ENCODE results near the gene CENPP. TPM values are rescaled to one million over a fixed set of nuclear protein-coding genes. Genes with fewer than 3 reads are reported as not detected.
A peak's percentile ranks its signal among the peaks of the same experiment; 100 is the strongest.

The CENPP gene
- total RNA-seq, 2 donors from 2014 or later, result 1.1 to 1.2 TPM

DNA sequence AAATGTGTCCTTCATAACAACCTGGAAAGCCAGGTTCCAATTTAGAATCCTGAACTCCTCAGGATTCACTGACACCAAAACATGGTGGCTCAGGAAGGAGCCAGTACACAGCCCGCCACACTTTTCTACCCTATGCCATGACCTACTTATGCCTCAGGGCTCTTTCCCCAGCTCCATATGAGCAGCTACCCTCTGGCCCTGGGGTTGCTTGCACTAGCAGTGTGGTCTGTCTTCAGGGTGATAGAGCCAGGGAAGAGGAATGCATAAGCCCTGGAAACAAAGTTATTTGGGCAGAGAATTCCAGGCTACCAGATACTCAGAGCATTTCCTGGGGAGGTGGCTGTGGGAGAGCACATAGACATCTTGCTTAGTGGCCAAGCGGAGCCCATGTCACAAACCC, 225.0 kb downstream of the CENPP start:
- Histone ChIP-seq H3K36me3 (no peaks in the 10 kb centered on the region), H3K4me1 (no peaks in the 10 kb centered on the region), H3K4me3 (no peak overlapping the region), H3K27me3 (no peaks in the 10 kb centered on the region), H3K27ac (no peak overlapping the region), H3K9me3 (no peaks in the 10 kb centered on the region)
- no peak for DNase-seq (ENCODE audit: low spot score)
- TF ChIP-seq, protein P1, sequence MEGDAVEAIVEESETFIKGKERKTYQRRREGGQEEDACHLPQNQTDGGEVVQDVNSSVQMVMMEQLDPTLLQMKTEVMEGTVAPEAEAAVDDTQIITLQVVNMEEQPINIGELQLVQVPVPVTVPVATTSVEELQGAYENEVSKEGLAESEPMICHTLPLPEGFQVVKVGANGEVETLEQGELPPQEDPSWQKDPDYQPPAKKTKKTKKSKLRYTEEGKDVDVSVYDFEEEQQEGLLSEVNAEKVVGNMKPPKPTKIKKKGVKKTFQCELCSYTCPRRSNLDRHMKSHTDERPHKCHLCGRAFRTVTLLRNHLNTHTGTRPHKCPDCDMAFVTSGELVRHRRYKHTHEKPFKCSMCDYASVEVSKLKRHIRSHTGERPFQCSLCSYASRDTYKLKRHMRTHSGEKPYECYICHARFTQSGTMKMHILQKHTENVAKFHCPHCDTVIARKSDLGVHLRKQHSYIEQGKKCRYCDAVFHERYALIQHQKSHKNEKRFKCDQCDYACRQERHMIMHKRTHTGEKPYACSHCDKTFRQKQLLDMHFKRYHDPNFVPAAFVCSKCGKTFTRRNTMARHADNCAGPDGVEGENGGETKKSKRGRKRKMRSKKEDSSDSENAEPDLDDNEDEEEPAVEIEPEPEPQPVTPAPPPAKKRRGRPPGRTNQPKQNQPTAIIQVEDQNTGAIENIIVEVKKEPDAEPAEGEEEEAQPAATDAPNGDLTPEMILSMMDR (IDR thresholded peaks at IDR 0.05), result no peak

GRCh38 chr9:92558612-92559374, 233.0 kb downstream of the CENPP start:
- TF ChIP-seq, protein P1 (IDR thresholded peaks at IDR 0.05), result no peak
- H3K4me1 ChIP-seq, result peaks cover 0 to 13% of the 10 kb centered on the region in 2 donors
- DNase-seq (ENCODE audit: low spot score), result no peak
- H3K4me3 ChIP-seq, result no peak overlapping the region
- no peaks in the 10 kb centered on the region for H3K9me3 ChIP-seq
- peak overlapping the region in 1 of 2 donors; percentile 3 for H3K27ac ChIP-seq
- H3K27me3 ChIP-seq, result no peaks in the 10 kb centered on the region
- H3K36me3 ChIP-seq, result no peaks in the 10 kb centered on the region

DNA sequence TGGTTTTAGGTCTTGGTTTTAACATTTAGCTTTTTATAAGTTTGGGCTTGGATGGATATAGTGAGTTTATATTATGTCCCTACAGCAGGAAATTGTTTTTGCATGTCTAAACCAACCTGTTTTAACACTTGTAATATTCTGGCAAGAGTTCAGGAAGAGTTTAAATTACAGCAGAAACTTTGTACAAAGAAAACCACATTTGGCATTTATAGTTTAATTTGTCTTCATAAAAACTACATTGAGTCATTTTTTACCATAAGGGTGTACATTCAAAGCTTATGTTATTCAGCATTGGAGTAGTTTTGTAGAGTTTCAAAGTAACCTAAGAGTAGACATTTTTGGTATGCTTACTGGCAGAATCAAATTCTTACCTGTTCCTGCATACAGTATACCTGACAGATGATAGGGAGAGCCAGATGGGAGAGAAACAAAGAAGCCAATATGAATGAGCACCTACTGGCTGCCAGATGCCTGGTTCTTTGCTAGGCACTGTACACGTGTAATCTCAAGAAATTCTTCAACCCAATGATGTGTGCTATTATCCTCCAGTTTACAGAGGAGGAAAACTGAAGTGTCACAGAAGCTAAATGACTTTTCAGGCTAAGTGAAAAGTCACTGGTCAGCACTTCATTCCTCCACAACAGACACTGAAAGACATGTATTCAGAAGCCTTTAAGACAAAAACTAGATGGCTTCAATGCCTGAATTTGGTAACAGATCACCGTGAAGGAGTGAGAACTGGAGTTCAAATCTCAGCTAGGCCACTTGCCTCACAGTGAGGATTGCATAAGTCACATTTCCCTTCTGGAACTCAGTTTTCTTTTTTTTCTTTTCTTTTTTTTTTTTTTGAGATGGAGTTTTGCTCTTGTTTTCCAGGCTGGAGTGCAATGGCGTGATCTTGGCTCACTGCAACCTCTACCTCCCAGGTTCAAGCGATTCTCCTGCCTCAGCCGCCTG, 235.9 kb downstream of the CENPP start:
- TF ChIP-seq, protein P1 (IDR thresholded peaks at IDR 0.05), result no peak
- no peak for DNase-seq (ENCODE audit: low spot score)
- no peaks in the 10 kb centered on the region for H3K9me3 ChIP-seq

DNA sequence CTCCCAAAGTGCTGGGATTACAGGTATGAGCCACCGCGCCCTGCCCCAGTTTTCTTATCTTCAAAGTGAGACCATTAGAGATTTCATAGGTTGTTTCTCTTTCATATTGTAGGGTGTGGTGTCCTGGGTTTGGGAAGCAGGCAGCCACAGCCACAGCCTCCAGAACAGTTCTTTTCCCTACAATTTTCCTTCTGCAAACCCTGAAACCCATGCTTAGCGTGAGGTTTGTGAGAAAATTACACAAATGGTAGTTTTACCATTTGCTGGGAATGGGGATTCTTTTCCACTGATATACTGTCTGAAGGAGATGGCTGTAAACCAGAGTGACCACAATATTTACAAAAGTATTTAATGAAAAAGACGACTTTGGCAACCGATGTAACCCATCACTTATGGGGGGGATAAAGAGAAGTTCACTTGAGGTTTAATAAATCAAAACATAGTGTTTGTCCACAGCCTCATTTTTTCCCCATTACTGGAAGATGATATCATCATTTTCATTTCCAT, 236.8 kb downstream of the CENPP start:
- peaks cover 0 to 25% of the 10 kb centered on the region in 2 donors for H3K4me1 ChIP-seq
- no peak overlapping the region for H3K27ac ChIP-seq
- TF ChIP-seq, protein P1 (IDR thresholded peaks at IDR 0.05), result no peak
- DNase-seq (ENCODE audit: low spot score), result no peak
- H3K36me3 ChIP-seq, result no peaks in the 10 kb centered on the region
- no peaks in the 10 kb centered on the region for H3K27me3 ChIP-seq
- H3K9me3 ChIP-seq, result no peaks in the 10 kb centered on the region
- H3K4me3 ChIP-seq, result no peak overlapping the region

More for the DNA sequence above, 235.9 kb downstream of the CENPP start:
- Histone ChIP-seq H3K4me3 (no peak overlapping the region), H3K27me3 (no peaks in the 10 kb centered on the region), H3K36me3 (no peaks in the 10 kb centered on the region), H3K4me1 (peaks cover 0 to 25% of the 10 kb centered on the region in 2 donors), H3K27ac (no peak overlapping the region)

- H3K9me3 ChIP-seq, result no peaks in the 10 kb centered on the region
- H3K4me3 ChIP-seq, result no peak overlapping the region
- no peak for DNase-seq (ENCODE audit: low spot score)
- H3K27me3 ChIP-seq, result no peaks in the 10 kb centered on the region
- no peak overlapping the region for H3K27ac ChIP-seq
- no peaks in the 10 kb centered on the region for H3K36me3 ChIP-seq
- TF ChIP-seq, protein P1 (IDR thresholded peaks at IDR 0.05), result no peak
- peaks cover 0 to 25% of the 10 kb centered on the region in 2 donors for H3K4me1 ChIP-seq
Measured at GRCh38 chr9:92563116-92564100, 237.7 kb downstream of the CENPP start.

Measured in right atrium auricular region (tissue), 2 donors.